ENCODE measurements around the gene ZNF185. TPM values are rescaled to one million over a fixed set of nuclear protein-coding genes. Genes with fewer than 3 reads are reported as not detected.

Gene ZNF185
- total RNA-seq, 6 experiments from 2014 or later, result 0.61 to 1.7 (median 0.83) TPM

DNA sequence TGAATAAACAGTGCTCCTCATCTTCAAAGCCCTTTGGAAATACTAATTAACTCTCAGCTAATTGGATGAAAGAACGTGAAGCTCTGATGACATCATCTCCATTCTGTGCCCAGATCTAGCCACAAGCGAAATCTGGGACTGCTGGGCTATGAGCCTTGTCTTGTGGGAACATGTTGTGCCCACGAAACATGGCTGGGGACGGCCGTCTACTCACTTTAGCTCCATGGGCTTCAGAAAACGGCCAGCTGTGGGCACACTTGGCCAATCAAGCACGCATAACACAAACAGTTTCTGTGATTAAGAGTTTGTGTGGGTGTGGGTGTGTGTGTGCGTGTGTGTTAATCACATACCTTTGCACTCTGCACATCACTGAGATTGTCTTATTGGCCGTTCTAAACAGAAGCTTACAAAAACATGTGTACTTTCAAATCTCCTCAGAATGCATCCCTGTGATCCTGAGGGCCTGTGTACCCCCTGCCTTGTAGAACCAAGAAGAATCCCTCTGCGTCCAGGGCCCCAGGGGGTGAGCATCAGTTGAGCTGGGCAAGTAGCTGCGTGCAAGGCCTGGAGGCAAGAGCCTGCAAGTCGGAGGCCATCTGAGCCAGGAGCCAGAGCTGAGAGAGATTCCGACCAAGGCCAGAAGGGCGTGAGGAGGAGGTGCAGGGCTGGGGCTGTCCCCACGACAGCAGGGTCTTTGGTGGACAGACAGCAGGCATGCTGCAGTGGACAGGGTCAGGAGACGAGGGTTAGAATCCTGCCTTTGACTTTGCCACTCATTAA is 18.7 kb upstream of the ZNF185 start:
- Histone ChIP-seq H3K4me3 (no peak overlapping the region), H3K9me3 (no peaks in the 10 kb centered on the region), H3K4me1 (no peaks in the 10 kb centered on the region), H3K27me3 (no peaks in the 10 kb centered on the region), H3K36me3 (no peaks in the 10 kb centered on the region), H3K27ac (no peak overlapping the region)
- ATAC-seq, result no peak
- intact Hi-C loops (cut with DNase I), result no loop called here
- WGBS (ENCODE audit: insufficient coverage, low coverage, low lambda C conversion rate, missing lambda C conversion rate), result 44% methylated on average over 4 of the region's 16 CpGs
- DNase-seq, result no peak
- no peak for TF ChIP-seq POLR2A (IDR thresholded peaks at IDR 0.05)
- TF ChIP-seq CTCF (IDR thresholded peaks at IDR 0.05), result no peak

- intact Hi-C loops (cut with DNase I), result no loop called here
- no peak for ATAC-seq
- no peaks in the 10 kb centered on the region for H3K36me3 ChIP-seq
- H3K4me3 ChIP-seq, result no peak overlapping the region
- no peaks in the 10 kb centered on the region for H3K4me1 ChIP-seq
- TF ChIP-seq POLR2A (IDR thresholded peaks at IDR 0.05), result no peak
- no peak for TF ChIP-seq CTCF (IDR thresholded peaks at IDR 0.05)
- no peaks in the 10 kb centered on the region for H3K27me3 ChIP-seq
- no peaks in the 10 kb centered on the region for H3K9me3 ChIP-seq
- no peak overlapping the region for H3K27ac ChIP-seq
- 80% methylated on average over 2 of the region's 2 CpGs for WGBS (ENCODE audit: insufficient coverage, low coverage, low lambda C conversion rate, missing lambda C conversion rate)
- no peak for DNase-seq
Measured at GRCh38 chrX:152881289-152881688, 16.6 kb upstream of the ZNF185 start.

DNA sequence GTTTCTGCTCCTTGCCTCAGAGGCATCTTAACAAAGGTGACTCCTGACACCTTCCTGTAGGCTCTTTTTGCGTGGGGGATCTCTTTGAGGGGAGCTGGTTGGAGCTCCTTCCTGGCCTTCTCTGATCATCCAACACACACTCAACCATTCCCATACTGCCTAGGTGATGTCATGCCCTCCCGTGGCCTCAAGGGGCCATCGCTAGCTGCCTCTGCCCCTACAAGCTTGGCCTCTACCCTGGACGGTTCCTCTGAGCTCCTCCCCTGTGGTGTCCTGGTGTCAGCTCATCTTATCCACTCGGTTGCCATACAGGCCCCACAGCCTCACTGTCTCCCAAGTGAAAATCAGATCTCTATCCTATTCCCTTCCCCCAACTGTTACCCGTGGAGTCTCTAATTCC is 13.7 kb upstream of the ZNF185 start:
- intact Hi-C loops (cut with DNase I), result no loop called here
- ATAC-seq, result no peak

DNA sequence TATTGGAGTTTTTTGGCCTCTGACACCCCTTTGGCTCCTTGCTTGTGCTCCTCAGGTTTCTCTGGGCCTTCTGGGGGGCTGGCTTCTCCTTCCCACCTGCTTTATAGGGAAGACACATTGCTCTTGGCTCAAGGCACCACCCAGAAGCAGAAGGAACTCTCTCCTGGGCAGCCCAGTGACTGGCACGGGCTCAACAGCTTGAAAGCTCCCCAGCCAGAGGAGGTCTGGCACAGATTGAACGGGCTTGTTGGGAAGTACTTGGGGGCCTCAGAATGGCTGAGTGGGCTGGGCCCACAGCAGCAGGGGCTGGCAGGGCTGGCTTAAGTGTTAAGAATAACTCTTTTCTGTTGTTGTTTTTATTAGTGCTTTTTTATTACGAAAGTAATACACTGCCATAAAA is 11.2 kb upstream of the ZNF185 start:
- Histone ChIP-seq H3K4me1 (no peaks in the 10 kb centered on the region), H3K27me3 (no peaks in the 10 kb centered on the region), H3K4me3 (no peak overlapping the region), H3K9me3 (no peaks in the 10 kb centered on the region), H3K27ac (no peak overlapping the region), H3K36me3 (no peaks in the 10 kb centered on the region)
- DNase-seq (peak in 1 of 3 donors; percentile 27), ATAC-seq (no peak)
- intact Hi-C loops (cut with DNase I), result no loop called here
- TF ChIP-seq CTCF (IDR thresholded peaks at IDR 0.05) (no peak), POLR2A (IDR thresholded peaks at IDR 0.05) (no peak)
- WGBS (ENCODE audit: insufficient coverage, low coverage, low lambda C conversion rate, missing lambda C conversion rate), result 47% methylated on average over 3 of the region's 3 CpGs

More for the DNA sequence above, 13.7 kb upstream of the ZNF185 start:
- Histone ChIP-seq H3K4me1 (no peaks in the 10 kb centered on the region), H3K36me3 (no peaks in the 10 kb centered on the region), H3K27me3 (no peaks in the 10 kb centered on the region), H3K27ac (no peak overlapping the region), H3K9me3 (no peaks in the 10 kb centered on the region), H3K4me3 (no peak overlapping the region)
- DNase-seq, result no peak
- TF ChIP-seq CTCF (IDR thresholded peaks at IDR 0.05), result no peak
- no peak for TF ChIP-seq POLR2A (IDR thresholded peaks at IDR 0.05)
- WGBS (ENCODE audit: insufficient coverage, low coverage, low lambda C conversion rate, missing lambda C conversion rate), result 51% methylated on average over 4 of the region's 6 CpGs
